OCI-LY7 (cell line): ENCODE measurements around the gene FEN1. TPM values are rescaled to one million over a fixed set of nuclear protein-coding genes. Genes with fewer than 3 reads are reported as not detected.

Experiments
- BruUV-seq: library from RNA; stranded (reverse); fragments of 400-500 nt; replicated peaks from 2 replicates; lab custom pipeline; 2021; lab: Mats Ljungman, UMichigan
- CTCF ChIA-PET: fragments of 300-600 bp; sonication (Branson Sonifier 250); formaldehyde crosslinking; loops from one replicate; lab custom pipeline; 2022; ENCODE audit warnings: antibody characterized with exemption; ENCODE audit not compliant: unreplicated experiment; lab: Charles Lee
- POLR2A ChIA-PET: fragments of 300-600 bp; sonication (Branson Sonifier 250); formaldehyde crosslinking; loops from one replicate; lab custom pipeline; 2022; ENCODE audit warnings: antibody characterized with exemption; lab: Charles Lee
- DNase-seq: peaks from one replicate; pipeline ENCODE4 v3.0.0-alpha.2; 2015; ENCODE audit warnings: low spot score
- H2AFZ ChIP-seq: fragments of 200-600 bp; sonication (generic), shearing (Covaris generic); 2 replicates; pipeline ENCODE4 v1.6.1; 2014; ENCODE audit warnings: mild to moderate bottlenecking, antibody characterized with exemption, low read length, moderate library complexity
- H3K27ac ChIP-seq: fragments of 200-600 bp; sonication (generic); 2 replicates; pipeline ENCODE4 v1.5.1; 2014; ENCODE audit warnings: mixed run types, low read depth, mild to moderate bottlenecking, moderate library complexity, low read length, inconsistent platforms; ENCODE audit not compliant: poor library complexity, severe bottlenecking
- H3K36me3 ChIP-seq: fragments of 200-600 bp; sonication (generic); 2 replicates; pipeline ENCODE4 v1.6.1; 2014; ENCODE audit warnings: mild to moderate bottlenecking, antibody characterized with exemption, low read length, moderate library complexity, mixed read lengths; ENCODE audit not compliant: insufficient read depth
- H3K4me1 ChIP-seq: fragments of 200-600 bp; sonication (generic); 2 replicates; pipeline ENCODE4 v1.5.1; 2014; ENCODE audit warnings: mild to moderate bottlenecking, low read length; ENCODE audit not compliant: insufficient read depth, poor library complexity, severe bottlenecking
- H3K4me2 ChIP-seq: fragments of 200-600 bp; sonication (generic); 2 replicates; pipeline ENCODE4 v1.6.1; 2014; ENCODE audit warnings: mild to moderate bottlenecking, low read length
- H3K4me3 ChIP-seq: fragments of 200-600 bp; sonication (generic); 2 replicates; pipeline ENCODE4 v1.5.1; 2014; ENCODE audit warnings: mild to moderate bottlenecking, low read depth, low read length; ENCODE audit not compliant: poor library complexity, severe bottlenecking
- H3K79me2 ChIP-seq: fragments of 200-600 bp; sonication (generic); 2 replicates; pipeline ENCODE4 v1.6.1; 2016; ENCODE audit warnings: low read depth, mild to moderate bottlenecking, low read length, moderate library complexity, mixed read lengths; ENCODE audit not compliant: insufficient read depth
- H3K9me2 ChIP-seq: fragments of 200-600 bp; sonication (generic); 2 replicates; pipeline ENCODE4 v1.6.1; 2016; ENCODE audit warnings: mild to moderate bottlenecking, low read length, mixed read lengths; ENCODE audit not compliant: insufficient read depth
- H3K9me3 ChIP-seq: fragments of 200-600 bp; sonication (generic); 2 replicates; pipeline ENCODE4 v1.6.1; 2014; ENCODE audit warnings: mild to moderate bottlenecking, mixed run types, low read length, mixed read lengths
- H4K20me1 ChIP-seq: fragments of 200-600 bp; sonication (generic); 2 replicates; pipeline ENCODE4 v1.6.1; 2014; ENCODE audit warnings: mild to moderate bottlenecking, antibody characterized with exemption, low read length, moderate library complexity, mixed read lengths; ENCODE audit not compliant: insufficient read depth
- CTCF ChIP-seq: fragments of 200-600 bp; sonication (generic); conservative IDR thresholded peaks from 2 replicates; pipeline ENCODE4 v1.5.1; 2014; ENCODE audit warnings: mild to moderate bottlenecking, antibody characterized with exemption, low read length, moderate library complexity, mixed read lengths
- EZH2phosphoT487 ChIP-seq: fragments of 200-600 bp; sonication (generic); IDR thresholded peaks from 2 replicates; pipeline ENCODE4 v1.6.1; 2018; ENCODE audit warnings: low read depth, borderline replicate concordance, mild to moderate bottlenecking, mixed run types, antibody characterized with exemption, low read length, moderate library complexity, mixed read lengths
- intact Hi-C: fragments of 100-400 bp; cut with micrococcal nuclease; formaldehyde crosslinking; loops from one replicate; pipeline ENCODE4 v1.10.0; 2022; ENCODE audit not compliant: unreplicated experiment
- total RNA-seq, 2 experiments: library from RNA; depleted of rRNA in 1 of 2; stranded (reverse); fragments of >200 nt in 1 of 2; shearing (Covaris generic) in 1 of 2; gene quantifications; 2 replicates each; pipeline ENCODE4 v1.2.3, GENCODE V29; 2014 to 2022

Gene FEN1
- total RNA-seq, 2 experiments from 2014 or later = 123 to 153 TPM

- H3K9me2 ChIP-seq = no peaks in the 10 kb centered on the region
- no peak overlapping the region for H3K4me3 ChIP-seq
- ChIA-PET POLR2A (no interaction called here), CTCF (no interaction called here)
- no peak overlapping the region for H2AFZ ChIP-seq
- intact Hi-C loops = no loop called here
- BruUV-seq = no TSS peak
- no peak overlapping the region for H3K4me2 ChIP-seq
- H3K4me1 ChIP-seq = peaks cover 9% of the 10 kb centered on the region
- H4K20me1 ChIP-seq = no peaks in the 10 kb centered on the region
- no peak overlapping the region for H3K27ac ChIP-seq
- no peak for DNase-seq
- TF ChIP-seq CTCF = no peak
- TF ChIP-seq EZH2phosphoT487 = no peak
- no peaks in the 10 kb centered on the region for H3K9me3 ChIP-seq
- H3K79me2 ChIP-seq = no peaks in the 10 kb centered on the region
- no peaks in the 10 kb centered on the region for H3K36me3 ChIP-seq
Measured at GRCh38 chr11:61769946-61770683, 22.6 kb upstream of the FEN1 start.

- no peak overlapping the region for H2AFZ ChIP-seq
- POLR2A ChIA-PET = no interaction called here
- intact Hi-C loops = no loop called here
- H3K27ac ChIP-seq = no peak overlapping the region
- CTCF ChIA-PET = no interaction called here
- BruUV-seq = no TSS peak
- no peak overlapping the region for H3K4me2 ChIP-seq
- H4K20me1 ChIP-seq = no peaks in the 10 kb centered on the region
- H3K79me2 ChIP-seq = no peaks in the 10 kb centered on the region
- H3K4me3 ChIP-seq = no peak overlapping the region
- no peaks in the 10 kb centered on the region for H3K36me3 ChIP-seq
- TF ChIP-seq CTCF = no peak
- TF ChIP-seq EZH2phosphoT487 = no peak
- DNase-seq = no peak
- H3K4me1 ChIP-seq = peaks cover 9% of the 10 kb centered on the region
- no peaks in the 10 kb centered on the region for H3K9me3 ChIP-seq
- no peaks in the 10 kb centered on the region for H3K9me2 ChIP-seq
Measured at GRCh38 chr11:61771195-61771894, 21.4 kb upstream of the FEN1 start.

GRCh38 chr11:61771985-61772455 is 20.7 kb upstream of the FEN1 start:
- POLR2A ChIA-PET = interaction anchor here (1.2 kb wide), 1 partner anchor 10 kb away, joined by 3 read pairs; no protein-coding TSS in a partner anchor

More at GRCh38 chr11:61771985-61772455, 20.7 kb upstream of the FEN1 start:
- H3K9me3 ChIP-seq = no peaks in the 10 kb centered on the region
- no peak overlapping the region for H3K4me3 ChIP-seq
- H3K9me2 ChIP-seq = no peaks in the 10 kb centered on the region
- TF ChIP-seq EZH2phosphoT487 = no peak
- TF ChIP-seq CTCF = no peak
- DNase-seq = no peak
- BruUV-seq = no TSS peak
- H3K4me1 ChIP-seq = peaks cover 9% of the 10 kb centered on the region
- intact Hi-C loops = no loop called here
- H3K79me2 ChIP-seq = no peaks in the 10 kb centered on the region
- no peaks in the 10 kb centered on the region for H4K20me1 ChIP-seq
- H3K4me2 ChIP-seq = peak overlapping the region; percentile 29
- H3K36me3 ChIP-seq = no peaks in the 10 kb centered on the region
- H2AFZ ChIP-seq = peak overlapping the region; percentile 40; the same call in 1 of the 2 replicates
- H3K27ac ChIP-seq = no peak overlapping the region
- CTCF ChIA-PET = no interaction called here
